HepG2 (cell line): ENCODE measurements around the gene RTP3. TPM values are rescaled to one million over a fixed set of nuclear protein-coding genes. Genes with fewer than 3 reads are reported as not detected.

ENCODE experiments used
- ATAC-seq: fragments of 200-7000 bp; cut with Tn5 transposase; 3 replicates; pipeline ENCODE4 v1.9.1; 2020; ENCODE audit warnings: mild to moderate bottlenecking, moderate library complexity
- BruUV-seq: library from RNA; stranded (reverse); fragments of 400-500 nt; replicated peaks from 2 replicates; lab custom pipeline; 2021; lab: Mats Ljungman, UMichigan
- CTCF ChIA-PET: fragments of 300-600 bp; formaldehyde crosslinking; extraction: SDS; loops from one replicate; lab custom pipeline; 2021; ENCODE audit warnings: low total read pairs, inconsistent platforms, low intra/inter-chr PET ratio; lab: Yijun Ruan, JAX
- POLR2A ChIA-PET: fragments of 350-600 bp; sonication (Branson Sonifier 250); formaldehyde crosslinking; loops from one replicate; lab custom pipeline; 2020; ENCODE audit warnings: antibody characterized with exemption, inconsistent platforms; lab: Yijun Ruan, JAX
- DNase-seq: peaks from one replicate; pipeline ENCODE4 v3.0.0-alpha.2; 2015; ENCODE audit warnings: low spot score
- FAIRE-seq: peaks from 3 replicates; lab custom pipeline; 2011; peaks lifted over from hg19 to GRCh38; lab: Jason Lieb, UNC
- H2AFZ ChIP-seq: one replicate; pipeline ENCODE4 v1.6.1; 2011; ENCODE audit warnings: low read length, inconsistent platforms
- H3K27ac ChIP-seq: fragments of 300-600 bp; 3 replicates; pipeline ENCODE4 v1.8.0; 2011; ENCODE audit warnings: mixed run types, mild to moderate bottlenecking, mixed read lengths, low read length, inconsistent platforms; ENCODE audit not compliant: insufficient read depth; ENCODE audit errors: extremely low read length
- H3K27me3 ChIP-seq, 2 experiments: fragments of 200-600 bp in 1 of 2; 2 replicates in 1 of 2; 3 replicates in 1 of 2; pipeline versions ENCODE4 v1.6.0 to v1.8.0; 2011; ENCODE audit warnings: low read length in 2 of 2, mild to moderate bottlenecking in 2 of 2, moderate library complexity in 2 of 2, inconsistent platforms in 1 of 2; ENCODE audit not compliant: insufficient read depth in 2 of 2, control insufficient read depth in 1 of 2
- H3K36me3 ChIP-seq, 2 experiments: fragments of 200-600 bp in 1 of 2; replicated peaks in 1 of 2; 2 replicates in 1 of 2; 3 replicates in 1 of 2; pipeline versions ENCODE4 v1.5.1 to v1.8.0; 2011; ENCODE audit warnings: low read length in 2 of 2, inconsistent platforms in 1 of 2; ENCODE audit not compliant: insufficient read depth in 2 of 2, control insufficient read depth in 1 of 2
- H3K4me1 ChIP-seq: 2 replicates; pipeline ENCODE4 v1.5.1; 2012; ENCODE audit warnings: low read length, inconsistent platforms; ENCODE audit not compliant: insufficient read depth
- H3K4me2 ChIP-seq: 2 replicates; pipeline ENCODE4 v1.6.0; 2011; ENCODE audit warnings: low read depth, low read length, inconsistent platforms
- H3K4me3 ChIP-seq, 3 experiments: fragments of 200-600 bp in 1 of 3; sonication (generic), shearing (Covaris generic) in 1 of 3; replicated peaks in 1 of 3; 2 replicates each; pipeline ENCODE4 v1.5.1; 2011 to 2016; ENCODE audit warnings: low read length in 3 of 3, inconsistent platforms in 2 of 3, low read depth in 2 of 3, mild to moderate bottlenecking in 2 of 3, control low read depth in 1 of 3, mixed read lengths in 1 of 3; ENCODE audit not compliant: insufficient read depth in 1 of 3
- H3K79me2 ChIP-seq: one replicate; pipeline ENCODE4 v1.6.1; 2011; ENCODE audit warnings: low read length, inconsistent platforms; ENCODE audit not compliant: insufficient read depth
- H3K9ac ChIP-seq: 2 replicates; pipeline ENCODE4 v1.6.0; 2011; ENCODE audit warnings: mild to moderate bottlenecking, low read depth, low read length, inconsistent platforms; ENCODE audit not compliant: insufficient read depth
- H3K9me3 ChIP-seq: 2 replicates; pipeline ENCODE4 v1.5.1; 2012; ENCODE audit warnings: mild to moderate bottlenecking, low read length
- H4K20me1 ChIP-seq: 2 replicates; pipeline ENCODE4 v1.6.0; 2011; ENCODE audit warnings: inconsistent platforms, mild to moderate bottlenecking, low read length, moderate library complexity; ENCODE audit not compliant: insufficient read depth
- AGO2 ChIP-seq: fragments of 200-400 bp; formaldehyde crosslinking; optimal IDR thresholded peaks from 2 replicates; pipeline ENCODE3; 2017; ENCODE audit warnings: mild to moderate bottlenecking, low read depth, low read length, moderate library complexity
- CC2D1A ChIP-seq: sonication (generic); formaldehyde crosslinking; IDR thresholded peaks from 2 replicates; pipeline ENCODE4 v1.8.1; 2023; ENCODE audit warnings: mild to moderate bottlenecking, missing genetic modification reagents
- KLF13 ChIP-seq: sonication (generic); formaldehyde crosslinking; IDR thresholded peaks from 2 replicates; pipeline ENCODE4 v1.4.0; 2020; ENCODE audit warnings: mild to moderate bottlenecking, missing genetic modification reagents
- MATR3 ChIP-seq: sonication (generic); formaldehyde crosslinking; IDR thresholded peaks from 2 replicates; pipeline ENCODE4 v1.4.0; 2020; ENCODE audit warnings: missing genetic modification reagents
- PBX2 ChIP-seq: IDR thresholded peaks from 2 replicates; pipeline ENCODE4 v1.6.1; 2016; ENCODE audit warnings: control low read depth
- RFX1 ChIP-seq: fragments of 450-650 bp; IDR thresholded peaks from 2 replicates; pipeline ENCODE4 v1.6.1; 2017
- SMAD3 ChIP-seq: sonication (generic); formaldehyde crosslinking; IDR thresholded peaks from 2 replicates; pipeline ENCODE4 v1.4.0; 2020; ENCODE audit warnings: missing genetic modification reagents
- WIZ ChIP-seq: sonication (generic); formaldehyde crosslinking; IDR thresholded peaks from 2 replicates; pipeline ENCODE4 v1.5.1; 2020; ENCODE audit warnings: mild to moderate bottlenecking, missing genetic modification reagents
- ZBTB40 ChIP-seq, 2 experiments: fragments of 450-650 bp in 1 of 2; sonication (generic) in 1 of 2; formaldehyde crosslinking in 1 of 2; IDR thresholded peaks; 2 replicates each; pipeline versions ENCODE4 v1.6.1 to v1.8.0; 2016 to 2022; ENCODE audit warnings: antibody characterized with exemption in 1 of 2, mild to moderate bottlenecking in 1 of 2, missing genetic modification reagents in 1 of 2
- ZNF367 ChIP-seq: sonication (generic); formaldehyde crosslinking; IDR thresholded peaks from 2 replicates; pipeline ENCODE4 v1.4.0; 2020; ENCODE audit warnings: missing genetic modification reagents, borderline replicate concordance
- ZNF746 ChIP-seq: sonication (generic); formaldehyde crosslinking; IDR thresholded peaks from 2 replicates; pipeline ENCODE4 v1.8.0; 2022; ENCODE audit warnings: mild to moderate bottlenecking, missing genetic modification reagents
- WGBS: methylation state at CpG from one replicate; pipeline ENCODE4 v1.1.6; 2017; ENCODE audit warnings: low lambda C conversion rate; 5-methylcytosine and 5-hydroxymethylcytosine counted together
- in situ Hi-C: cut with HindIII; loops from 2 replicates; pipeline ENCODE4 v1.10.0; 2017; ENCODE audit warnings: low pct_unique_long_range_greater_than_20kb; ENCODE audit not compliant: extremely low pct_ligation_motif_present
- intact Hi-C: fragments of 100-400 bp; cut with micrococcal nuclease; formaldehyde crosslinking; loops from one replicate; pipeline ENCODE4 v1.10.0; 2022; ENCODE audit not compliant: unreplicated experiment
- polyA plus RNA-seq, 8 experiments: library from polyadenylated mRNA; depleted of rRNA in 3 of 8; stranded (reverse) in 7 of 8; unstranded in 1 of 8; fragments of >200 nt; fragmentation: Illumina TruSeq in 4 of 8; extraction: Trizol in 4 of 8; gene quantifications; 2 replicates each; pipeline versions ENCODE4 v1.2.1 to v1.2.3, GENCODE V29; 2011 to 2016; ENCODE audit warnings: low read depth in 4 of 8, missing spikeins in 1 of 8, mixed read lengths in 1 of 8; ENCODE audit not compliant: insufficient read depth in 1 of 8
- total RNA-seq, 5 experiments: library from RNA; depleted of rRNA; stranded (reverse); fragments of >200 nt; fragmentation: Illumina TruSeq; extraction: Trizol; gene quantifications; 2 replicates each; pipeline ENCODE4 v1.2.3, GENCODE V29; 2016; ENCODE audit warnings: low read depth in 1 of 5
- TF ChIP-seq, protein P1 (sequence below): sonication (generic); formaldehyde crosslinking; IDR thresholded peaks from 2 replicates; pipeline ENCODE4 v1.5.0; 2020; ENCODE audit warnings: missing genetic modification reagents, mild to moderate bottlenecking, borderline replicate concordance
- TF ChIP-seq, protein P2 (sequence below): IDR thresholded peaks from 2 replicates; pipeline ENCODE4 v1.6.1; 2016; ENCODE audit warnings: low read depth, borderline replicate concordance

Gene RTP3
- total and polyA plus RNA-seq, 2 of the 13 experiments (the other 11 are each of a cell fraction or from before 2014, with no cell fraction given) = 0.09 TPM; not detected in 1

- TF ChIP-seq, protein P1, sequence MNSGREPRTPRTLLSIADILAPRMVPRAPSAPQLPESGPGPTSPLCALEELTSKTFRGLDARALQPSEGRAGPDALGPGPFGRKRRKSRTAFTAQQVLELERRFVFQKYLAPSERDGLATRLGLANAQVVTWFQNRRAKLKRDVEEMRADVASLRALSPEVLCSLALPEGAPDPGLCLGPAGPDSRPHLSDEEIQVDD (CRISPR knock-in tag) = no peak
- TF ChIP-seq RFX1 (no peak), SMAD3 (CRISPR knock-in tag) (no peak), PBX2 (CRISPR knock-in tag) (no peak)
- TF ChIP-seq, all 625 proteins: peak for 0
Measured at GRCh38 chr3:46460051-46460450, 37.7 kb upstream of the RTP3 start (continued).

DNA sequence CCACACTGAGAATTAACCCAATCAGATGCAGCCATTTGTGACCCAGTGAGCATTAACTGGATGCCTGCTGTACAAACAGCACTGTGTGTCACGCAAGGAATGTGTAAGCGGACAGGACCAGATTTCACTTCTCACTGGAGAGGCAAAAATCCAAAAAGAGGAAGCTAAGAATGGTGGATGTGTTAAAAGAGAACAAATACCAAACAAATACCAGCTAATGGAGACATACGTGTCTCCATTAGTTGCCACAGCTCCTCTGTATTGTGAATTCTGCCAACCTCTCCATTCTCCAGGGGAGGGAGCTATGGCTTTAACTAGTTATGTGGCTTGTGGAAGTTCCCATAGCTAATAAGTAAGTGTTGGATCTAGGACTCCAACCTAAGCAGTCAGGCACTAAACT is 35.7 kb upstream of the RTP3 start:
- Histone ChIP-seq H3K4me3 (no peak overlapping the region), H3K79me2 (no peaks in the 10 kb centered on the region), H3K4me1 (no peaks in the 10 kb centered on the region), H3K4me2 (no peak overlapping the region), H3K27me3 (peaks cover 2 to 3% of the 10 kb centered on the region in 2 experiments; a peak in 2 of 5 replicates), H3K27ac (no peak overlapping the region), H3K9ac (no peak overlapping the region), H2AFZ (no peak overlapping the region), H3K36me3 (no peaks in the 10 kb centered on the region), H4K20me1 (no peaks in the 10 kb centered on the region), H3K9me3 (0 out of 2 replicates have a peak, but pooled peaks cover 11% of the 10 kb centered on the region)
- FAIRE-seq (no peak), DNase-seq (no peak), ATAC-seq (no peak)
- in situ Hi-C loops = no loop called here
- no TSS peak for BruUV-seq
- 28% methylated on average over 3 of the region's 3 CpGs for WGBS
- ChIA-PET POLR2A (no interaction called here), CTCF (no interaction called here)
- intact Hi-C loops = no loop called here
- TF ChIP-seq AGO2 = no peak
- no peak for TF ChIP-seq CC2D1A (CRISPR knock-in tag)
- TF ChIP-seq MATR3 = no peak
- TF ChIP-seq, protein P2, sequence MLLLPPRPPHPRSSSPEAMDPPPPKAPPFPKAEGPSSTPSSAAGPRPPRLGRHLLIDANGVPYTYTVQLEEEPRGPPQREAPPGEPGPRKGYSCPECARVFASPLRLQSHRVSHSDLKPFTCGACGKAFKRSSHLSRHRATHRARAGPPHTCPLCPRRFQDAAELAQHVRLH = no peak
- no peak for TF ChIP-seq ZNF367 (CRISPR knock-in tag)
- no peak for TF ChIP-seq ZNF746 (CRISPR knock-in tag)
- no peak for TF ChIP-seq ZBTB40 (IDR thresholded peaks at IDR 0.05)
- TF ChIP-seq ZBTB40 (CRISPR knock-in tag; IDR thresholded peaks at IDR 0.05) = no peak
- TF ChIP-seq KLF13 (CRISPR knock-in tag) = no peak
- TF ChIP-seq WIZ (CRISPR knock-in tag) = no peak
